KG1 (cell line): Measurements from ENCODE around the gene RALGPS1.

Source experiments
- DNase-seq: peaks from one replicate; lab custom pipeline; 2025; lab: John Stamatoyannopoulos, UW

The RALGPS1 gene

GRCh38 chr9:127225801-127226625, 311.4 kb downstream of the RALGPS1 start:
- DNase-seq, result no peak

GRCh38 chr9:127229691-127230417, 315.3 kb downstream of the RALGPS1 start:
- DNase-seq, result no peak

DNA sequence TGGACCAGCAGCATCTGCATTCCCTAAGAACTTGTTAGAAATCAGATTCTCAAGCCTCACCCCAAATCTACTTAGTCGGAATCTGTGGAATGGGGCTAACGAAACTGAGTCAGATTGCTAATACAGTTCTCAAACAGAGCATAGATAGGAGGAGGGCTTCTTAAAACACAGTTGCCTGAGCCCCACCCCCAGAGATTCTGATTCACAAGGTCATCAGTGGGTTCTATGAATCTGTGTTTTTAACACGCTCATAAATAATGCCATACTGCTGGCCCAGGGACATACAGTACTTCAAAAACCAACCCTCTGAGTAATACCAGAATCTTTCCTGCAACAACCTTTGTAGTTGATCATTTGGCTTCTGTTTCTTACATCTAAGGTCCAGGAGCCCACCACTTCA, 317.1 kb downstream of the RALGPS1 start:
- no peak for DNase-seq

DNA sequence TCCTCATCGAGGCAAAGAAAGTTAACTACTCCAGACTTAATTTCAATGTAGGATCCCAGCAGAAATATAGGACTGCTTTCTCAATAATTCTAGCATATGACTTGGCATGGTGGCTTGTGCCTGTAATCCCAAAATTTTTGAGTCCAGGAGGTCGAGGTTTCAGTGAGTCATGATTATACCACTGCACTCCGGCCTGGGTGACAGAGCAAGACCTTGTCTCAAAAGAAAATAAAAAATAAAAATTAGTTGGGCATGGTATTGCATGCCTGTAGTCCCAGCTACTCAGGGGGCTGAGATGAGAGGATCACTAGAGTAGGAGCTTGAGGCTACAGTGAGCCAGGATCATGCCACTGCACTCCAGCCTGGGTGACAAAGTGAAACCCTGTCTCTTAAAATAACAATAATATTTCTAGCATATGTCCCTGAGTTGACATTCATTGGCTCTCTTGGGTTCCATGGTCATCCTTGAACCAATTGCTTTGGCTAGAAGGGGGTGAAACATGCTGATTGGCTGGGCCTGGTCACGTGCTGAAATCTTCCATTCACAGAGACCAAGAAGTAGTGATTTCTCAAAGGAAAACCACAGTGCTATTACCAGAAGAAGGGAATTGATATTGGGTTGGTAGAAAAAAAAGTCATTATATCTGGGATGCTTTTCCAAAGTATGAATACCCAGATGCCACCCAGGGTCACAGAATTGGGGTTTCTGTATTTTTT, 318.4 kb downstream of the RALGPS1 start:
- no peak for DNase-seq

DNA sequence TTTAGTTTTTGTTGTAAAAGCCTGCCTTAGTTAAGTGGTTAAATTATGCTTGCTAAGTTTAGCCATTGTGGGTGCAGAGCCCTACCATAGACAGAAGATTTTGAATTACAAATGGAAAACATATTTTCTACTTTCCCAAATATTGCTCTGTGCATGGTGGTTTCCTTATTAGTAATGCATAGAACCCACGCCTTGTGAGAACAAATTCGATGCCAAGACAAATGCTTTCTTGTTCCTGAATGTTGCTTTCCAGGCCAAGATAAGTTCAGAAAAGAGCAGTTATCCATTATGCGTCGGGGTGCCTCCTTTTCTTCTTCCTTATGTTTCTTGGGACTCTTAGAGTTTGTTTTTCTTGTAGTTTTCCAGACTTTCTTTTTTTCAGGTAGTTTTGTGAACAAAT, 319.0 kb downstream of the RALGPS1 start:
- DNase-seq, result no peak

- DNase-seq, result no peak
Measured at GRCh38 chr9:127233989-127234388, 319.4 kb downstream of the RALGPS1 start.

DNA sequence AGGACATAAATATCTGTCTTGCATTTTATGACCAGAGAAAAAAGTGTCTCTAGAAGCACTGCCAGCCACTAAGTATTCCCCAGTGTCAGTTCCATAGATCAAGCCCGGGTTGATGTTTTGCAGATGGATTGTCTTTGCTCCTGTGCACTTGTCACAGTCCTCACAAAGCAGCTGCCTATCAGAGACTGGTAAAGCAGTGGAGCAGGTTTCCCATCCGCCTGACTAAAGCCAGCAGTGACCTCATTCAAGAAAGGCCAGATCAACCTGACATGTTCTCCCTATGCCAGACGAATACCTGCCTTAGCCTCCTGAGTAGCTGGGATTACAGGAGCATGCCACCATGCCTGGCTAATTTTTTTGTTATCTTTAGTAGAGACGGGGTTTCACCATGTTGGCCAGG, 323.2 kb downstream of the RALGPS1 start:
- DNase-seq, result no peak

DNA sequence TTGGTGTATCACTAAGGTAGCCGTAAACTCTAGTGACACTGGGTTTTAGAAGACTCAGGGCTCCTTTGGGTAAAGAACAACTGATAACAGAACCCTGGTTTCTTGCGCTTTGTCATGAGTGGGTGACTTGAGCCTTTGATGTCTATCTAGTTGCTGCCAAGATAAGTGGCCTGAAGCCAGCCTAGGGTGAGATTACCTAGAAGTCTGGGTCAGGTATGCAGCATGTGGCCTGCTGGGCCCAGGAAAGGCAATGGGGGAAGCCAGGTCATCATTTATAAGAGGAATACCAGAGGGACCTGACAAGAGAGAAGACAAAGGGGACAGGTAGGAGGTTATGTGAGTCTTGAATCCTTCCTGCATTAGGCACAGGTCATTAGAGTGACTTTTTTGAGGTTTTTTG, 326.8 kb downstream of the RALGPS1 start:
- no peak for DNase-seq

- DNase-seq, result no peak
Measured at GRCh38 chr9:127244609-127245601, 330.3 kb downstream of the RALGPS1 start.

DNA sequence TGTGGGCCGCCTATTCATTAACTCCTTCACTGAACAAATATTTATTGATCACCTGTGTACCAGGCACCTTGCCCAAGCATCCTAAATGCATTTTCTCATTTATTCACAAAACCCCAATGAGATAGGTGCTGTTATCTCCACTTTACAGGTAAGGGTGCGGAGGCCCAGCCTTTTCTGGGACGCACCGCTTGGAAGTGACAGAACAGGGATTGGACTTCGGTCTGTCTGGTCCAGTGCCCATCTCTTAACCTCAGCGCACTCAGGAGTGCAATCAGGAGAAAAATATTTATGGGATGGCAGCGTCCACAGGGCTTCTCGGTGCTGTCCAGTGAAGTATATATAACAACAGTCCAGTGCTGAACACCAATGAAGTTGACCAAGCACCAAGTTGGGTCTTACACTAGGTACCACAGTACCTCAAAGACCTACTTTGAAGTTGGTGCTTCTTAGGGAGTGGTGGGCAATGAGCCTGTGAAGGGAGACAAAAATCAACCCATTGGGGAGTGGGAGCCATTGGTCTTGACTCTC, 331.1 kb downstream of the RALGPS1 start:
- no peak for DNase-seq

- DNase-seq, result no peak
Measured at GRCh38 chr9:127248241-127248640, 333.7 kb downstream of the RALGPS1 start.

DNA sequence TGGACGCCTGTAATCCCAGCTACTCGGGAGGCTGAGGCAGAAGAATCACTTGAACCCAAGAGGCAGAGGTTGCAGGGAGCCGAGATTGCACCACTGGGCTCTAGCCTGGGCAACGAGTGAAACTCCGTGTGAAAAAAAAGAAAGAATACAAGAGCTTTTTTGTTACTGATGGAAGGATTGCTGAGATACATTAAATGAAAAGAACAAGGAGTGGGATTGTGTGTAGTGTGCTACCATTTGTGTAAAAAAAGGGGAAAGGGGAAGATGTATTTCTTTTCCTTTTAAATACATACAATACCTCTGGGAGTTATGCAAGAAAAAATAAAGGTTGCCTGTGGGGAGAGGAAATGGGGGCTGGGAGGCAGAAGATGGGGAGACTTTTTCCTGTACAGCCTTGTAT, 335.3 kb downstream of the RALGPS1 start:
- DNase-seq, result no peak

GRCh38 chr9:127250896-127251391, 336.4 kb downstream of the RALGPS1 start:
- DNase-seq, result no peak

DNA sequence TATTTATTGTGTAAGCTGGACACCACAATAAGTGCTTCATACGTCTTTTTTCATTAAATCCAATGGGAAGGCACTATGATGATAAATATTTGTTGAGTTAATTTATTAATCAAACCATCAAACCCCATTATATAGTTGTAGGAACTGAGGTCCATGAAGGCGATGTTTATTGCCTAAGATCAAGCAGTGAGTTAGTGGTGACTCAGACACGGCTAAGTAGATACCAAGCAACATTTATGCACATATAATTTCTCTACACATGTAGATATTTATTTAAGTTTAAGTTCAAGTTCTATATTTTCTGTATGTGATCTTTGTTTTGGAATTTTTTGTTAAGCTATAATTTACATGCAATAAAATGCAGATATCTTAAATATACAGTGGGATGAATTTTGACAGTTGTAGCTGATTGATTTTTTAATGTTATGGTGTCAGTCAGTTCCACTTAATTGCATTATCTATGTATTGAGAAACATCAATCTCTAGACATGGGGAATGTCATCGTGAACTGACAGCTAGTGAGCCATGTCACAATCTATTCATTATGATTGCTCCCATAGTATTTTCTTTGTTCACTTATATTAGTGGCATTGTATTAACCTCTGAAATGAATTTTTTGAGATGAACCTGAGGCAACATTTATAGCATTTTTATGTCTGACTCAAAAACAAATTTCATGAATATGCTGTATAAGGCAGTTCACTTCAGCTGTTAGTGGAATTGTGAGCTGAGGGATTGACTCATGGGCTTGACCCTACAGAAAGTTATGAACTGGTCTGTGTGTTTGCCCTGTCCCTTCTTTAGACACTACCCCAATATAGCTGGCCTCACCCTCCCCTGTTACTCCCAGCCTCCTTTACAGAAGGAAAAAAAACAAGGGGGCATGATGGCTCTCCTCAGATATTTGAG, 338.1 kb downstream of the RALGPS1 start:
- no peak for DNase-seq

GRCh38 chr9:127253446-127253845, 338.9 kb downstream of the RALGPS1 start:
- DNase-seq, result no peak

GRCh38 chr9:127255692-127256091, 341.1 kb downstream of the RALGPS1 start:
- no peak for DNase-seq

- no peak for DNase-seq
Measured at GRCh38 chr9:127256324-127256723, 341.7 kb downstream of the RALGPS1 start.

GRCh38 chr9:127258606-127259471, 344.3 kb downstream of the RALGPS1 start:
- no peak for DNase-seq

DNA sequence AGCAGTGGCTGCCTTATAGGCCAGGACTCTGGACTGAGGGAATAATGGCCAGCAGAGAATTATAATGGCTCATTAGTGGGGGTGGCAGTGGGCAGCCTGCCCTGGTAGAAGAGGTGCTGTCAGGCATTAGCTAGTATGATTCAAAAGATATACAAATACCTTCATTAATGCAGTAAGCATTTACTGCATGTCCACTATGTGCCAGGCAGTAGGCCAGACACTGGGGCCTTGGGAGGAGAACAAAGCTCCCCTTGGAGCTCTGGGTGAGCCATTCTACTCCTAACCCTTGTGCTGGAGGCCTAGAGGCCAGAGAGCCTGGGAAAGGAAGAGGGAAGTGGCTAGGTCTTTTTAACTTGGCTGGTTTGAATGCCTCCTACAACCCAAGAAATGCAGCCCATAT, 348.0 kb downstream of the RALGPS1 start:
- no peak for DNase-seq
